RCC 7860 (cell line): ENCODE data around the gene LMNB1.
"Not testable (repeated sequence)": the region's sequence is repeated elsewhere in the genome, so short reads cannot be mapped to it uniquely, and the experiment has no call there.

Experiments
- DNase-seq: peaks from one replicate; pipeline ENCODE4 v3.0.0-alpha.2; 2015; ENCODE audit warnings: low spot score
- FAIRE-seq: peaks from 2 replicates; lab custom pipeline; 2012; peaks lifted over from hg19 to GRCh38; lab: Jason Lieb, UNC

LMNB1 gene

DNA sequence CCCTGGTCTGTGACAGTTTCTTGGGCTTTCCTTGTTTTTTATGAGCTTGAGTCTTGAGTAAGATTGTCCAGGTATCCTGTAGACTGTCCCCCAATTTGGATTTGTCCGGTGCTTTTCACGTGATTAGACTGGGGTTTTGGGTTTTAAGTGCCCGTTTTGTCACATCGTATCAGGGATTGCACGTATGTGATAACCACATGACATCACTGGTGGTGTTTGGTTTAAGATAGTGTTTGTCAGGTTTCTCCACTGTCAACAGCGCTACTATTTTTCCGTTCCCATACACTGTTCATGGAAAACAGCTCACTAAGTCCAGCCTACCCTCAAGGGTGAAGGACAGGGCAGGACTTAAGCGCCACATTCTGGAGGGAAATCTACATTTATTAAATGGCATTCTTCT is 39.7 kb downstream of the LMNB1 start:
- no peak for FAIRE-seq
- DNase-seq = no peak

DNA sequence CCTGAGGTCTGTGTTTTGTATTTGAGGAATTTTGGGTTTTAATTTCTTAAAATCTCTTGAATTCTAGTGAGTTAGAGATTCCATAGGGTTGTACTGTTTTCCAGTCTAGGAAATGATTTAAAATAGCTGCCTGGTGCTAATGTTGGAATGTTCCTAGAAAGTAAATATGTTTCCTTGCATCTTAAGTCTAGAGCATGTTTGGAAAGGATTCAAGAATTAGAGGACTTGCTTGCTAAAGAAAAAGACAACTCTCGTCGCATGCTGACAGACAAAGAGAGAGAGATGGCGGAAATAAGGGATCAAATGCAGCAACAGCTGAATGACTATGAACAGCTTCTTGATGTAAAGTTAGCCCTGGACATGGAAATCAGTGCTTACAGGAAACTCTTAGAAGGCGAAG is 41.8 kb downstream of the LMNB1 start:
- DNase-seq = no peak
- FAIRE-seq = no peak

DNA sequence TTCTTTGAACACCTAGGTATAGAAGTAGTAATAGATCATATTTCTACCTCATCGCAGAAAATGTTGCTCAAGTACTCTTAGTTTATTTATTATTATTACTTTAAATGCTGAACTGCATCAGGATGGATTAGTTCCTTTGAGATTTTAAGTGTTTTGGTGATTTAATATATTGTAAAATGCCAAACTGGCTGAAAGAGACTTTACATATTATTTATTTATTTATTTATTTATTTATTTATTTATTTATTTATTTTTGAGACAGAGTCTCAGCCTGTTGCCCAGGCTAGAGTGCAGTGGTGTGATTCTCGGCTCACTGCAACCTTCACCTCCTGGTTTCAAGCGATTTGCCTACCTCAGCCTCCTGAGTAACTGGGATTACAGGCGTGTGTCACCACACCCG is 42.3 kb downstream of the LMNB1 start:
- no peak for DNase-seq
- no peak for FAIRE-seq

DNA sequence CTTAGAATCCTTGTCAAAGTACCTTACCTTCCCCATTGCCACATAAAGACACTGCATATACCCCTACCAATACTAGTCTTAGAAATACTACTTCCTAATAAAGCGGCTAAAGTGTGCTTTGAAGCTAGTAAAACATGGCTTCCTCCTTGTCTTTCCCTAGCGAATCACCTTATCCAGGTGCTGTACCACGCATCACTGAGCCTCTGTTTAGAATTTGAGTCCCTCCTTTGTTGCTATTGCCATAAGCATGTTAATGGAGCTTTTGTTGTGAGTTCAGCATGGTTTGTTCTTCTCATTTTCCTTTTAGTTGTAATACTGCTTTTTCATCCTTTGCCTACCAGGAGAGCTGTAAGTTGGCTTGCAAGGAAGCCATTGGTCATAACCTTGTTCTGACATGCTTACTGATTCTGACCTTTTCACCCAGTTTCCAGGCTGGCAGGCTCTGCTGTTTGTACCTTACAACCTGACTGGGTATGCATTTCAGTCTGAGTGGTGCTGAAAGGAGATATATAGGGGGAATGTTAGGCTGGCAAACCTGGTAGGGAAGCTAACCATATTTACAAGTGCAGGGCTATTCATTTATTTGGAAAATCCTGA is 49.8 kb downstream of the LMNB1 start:
- DNase-seq (no peak), FAIRE-seq (no peak)

DNA sequence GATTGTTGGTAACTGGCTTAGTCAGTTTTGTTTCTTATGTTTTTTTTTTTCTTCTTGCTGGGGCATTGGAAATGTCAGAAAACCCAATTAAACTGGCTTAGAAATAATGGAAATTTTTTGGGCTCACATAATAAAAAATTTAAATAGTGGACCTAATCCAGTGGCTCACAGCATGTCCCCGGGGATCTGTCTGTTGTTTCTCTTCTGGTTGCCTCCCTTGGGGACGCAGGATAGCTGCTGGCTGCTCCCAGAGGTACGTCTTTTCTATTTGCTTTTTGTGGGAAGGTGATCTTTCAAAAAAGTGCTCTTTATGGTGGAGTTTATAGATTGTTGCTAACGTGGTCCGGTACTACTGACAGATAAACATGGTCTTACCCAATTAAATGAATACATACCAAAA is 52.2 kb downstream of the LMNB1 start:
- no peak for FAIRE-seq
- DNase-seq = no peak

DNA sequence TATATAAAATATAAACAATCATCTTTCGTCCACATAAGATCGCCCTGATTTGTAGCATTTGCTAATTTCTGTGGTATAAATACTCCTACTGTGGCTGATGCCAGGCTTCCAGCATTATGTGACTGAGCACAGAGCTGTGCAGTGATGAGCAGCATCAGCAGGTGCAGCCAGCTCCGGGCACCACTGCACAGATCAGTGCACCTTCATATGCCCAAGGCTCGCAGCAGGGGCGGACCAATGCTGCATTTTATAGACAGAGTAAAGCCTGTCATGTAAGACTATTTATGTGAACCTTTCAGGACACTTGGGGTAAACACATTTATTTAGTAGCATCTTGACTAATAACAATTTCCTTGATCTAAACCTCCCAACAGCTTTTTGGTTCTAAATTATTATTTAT is 53.1 kb downstream of the LMNB1 start:
- FAIRE-seq = no peak
- no peak for DNase-seq

DNA sequence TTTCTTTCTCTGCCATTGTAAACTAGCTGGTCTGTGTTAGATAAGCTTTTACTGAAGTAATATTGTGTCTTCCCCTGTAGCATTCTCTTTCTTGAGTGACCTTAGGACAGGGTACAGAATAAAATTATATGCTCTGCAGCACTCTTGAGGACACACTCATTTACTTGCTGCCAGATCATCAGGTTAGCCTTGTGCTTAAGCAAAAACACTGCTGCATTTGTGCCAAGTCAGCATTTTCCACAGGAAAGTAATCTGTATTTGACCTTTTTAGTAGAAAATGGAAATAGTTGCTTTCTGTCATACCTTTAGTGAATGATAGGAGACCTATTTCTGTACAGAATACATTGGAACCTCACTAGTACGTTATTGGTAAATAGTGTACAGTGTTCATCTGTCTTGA is 54.2 kb downstream of the LMNB1 start:
- DNase-seq (no peak), FAIRE-seq (no peak)

DNA sequence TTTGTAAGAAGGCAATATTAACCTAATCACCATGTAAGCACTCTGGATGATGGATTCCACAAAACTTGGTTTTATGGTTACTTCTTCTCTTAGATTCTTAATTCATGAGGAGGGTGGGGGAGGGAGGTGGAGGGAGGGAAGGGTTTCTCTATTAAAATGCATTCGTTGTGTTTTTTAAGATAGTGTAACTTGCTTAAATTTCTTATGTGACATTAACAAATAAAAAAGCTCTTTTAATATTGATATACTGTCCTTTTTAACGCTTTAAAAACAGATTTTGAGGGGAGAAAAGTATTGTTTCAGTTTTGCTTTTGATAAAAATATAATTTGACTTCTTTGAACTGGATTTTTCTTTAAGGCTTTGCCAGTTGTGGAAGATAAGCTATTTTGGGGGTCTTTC is 59.8 kb downstream of the LMNB1 start:
- DNase-seq (no peak), FAIRE-seq (no peak)

DNA sequence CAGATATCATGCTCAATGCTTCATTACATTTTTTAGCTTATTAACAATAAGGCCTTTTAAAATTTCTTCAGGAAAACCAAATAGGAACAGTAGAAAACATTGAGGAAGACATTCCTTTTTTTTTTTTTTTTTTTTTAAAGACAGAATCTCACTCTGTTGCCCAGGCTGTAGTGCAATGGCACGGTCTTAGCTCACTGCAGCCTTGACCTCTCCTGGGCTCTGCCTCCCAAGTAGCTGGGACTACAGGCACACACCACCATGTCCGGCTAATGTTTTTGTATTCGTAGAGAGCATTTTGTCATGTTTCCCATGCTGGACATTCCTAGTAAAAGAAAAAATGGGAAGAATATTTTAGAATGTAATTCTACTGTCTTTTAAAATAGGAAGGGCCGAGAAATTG is 60.3 kb downstream of the LMNB1 start:
- no peak for DNase-seq
- FAIRE-seq = no peak

DNA sequence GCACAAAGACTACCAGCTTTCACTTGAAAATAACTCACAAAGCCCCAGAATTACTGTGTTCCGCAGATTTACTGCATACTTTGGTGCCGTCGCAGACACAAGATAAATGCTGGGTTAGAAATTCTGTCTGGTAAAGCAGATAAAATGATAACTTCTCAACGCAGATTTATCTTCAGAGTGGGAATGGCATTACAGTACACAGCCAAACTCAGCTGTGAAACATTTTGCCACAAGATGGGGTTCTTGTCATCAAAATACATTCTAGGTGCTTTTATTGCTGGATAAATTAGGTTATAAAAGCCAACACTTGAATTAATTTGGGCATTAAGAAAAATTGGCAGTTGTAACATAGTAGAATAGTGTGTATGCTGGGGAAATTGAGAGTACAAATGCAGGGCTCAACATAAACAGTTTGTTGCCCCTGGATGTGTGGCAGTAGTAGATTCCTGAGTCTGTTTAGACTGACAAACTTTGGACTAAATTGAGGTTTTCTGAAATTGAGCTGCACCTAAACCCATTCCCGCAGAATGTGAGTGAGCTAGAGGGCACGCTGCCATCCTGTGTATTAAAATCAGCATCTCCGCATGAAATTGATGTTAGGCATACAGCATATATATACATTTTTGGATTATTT is 61.1 kb downstream of the LMNB1 start:
- no peak for FAIRE-seq
- DNase-seq = no peak

DNA sequence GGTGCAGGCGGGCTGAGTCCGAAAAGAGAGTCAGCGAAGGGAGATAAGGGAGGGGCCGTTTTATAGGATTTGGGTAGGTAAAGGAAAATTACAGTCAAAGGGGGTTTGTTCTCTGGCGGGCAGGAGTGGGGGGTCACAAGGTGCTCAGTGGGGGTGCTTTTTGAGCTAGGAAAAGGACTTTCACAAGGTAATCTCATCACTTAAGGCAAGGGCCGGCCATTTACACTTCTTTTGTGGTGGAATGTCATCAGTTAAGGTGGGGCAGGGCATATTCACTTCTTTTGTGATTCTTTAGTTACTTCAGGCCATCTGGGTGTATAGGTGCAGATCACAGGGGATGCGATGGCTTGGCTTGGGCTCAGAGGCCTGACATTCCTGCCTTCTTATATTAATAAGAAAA is 62.5 kb downstream of the LMNB1 start:
- DNase-seq, FAIRE-seq: not testable (repeated sequence)

DNA sequence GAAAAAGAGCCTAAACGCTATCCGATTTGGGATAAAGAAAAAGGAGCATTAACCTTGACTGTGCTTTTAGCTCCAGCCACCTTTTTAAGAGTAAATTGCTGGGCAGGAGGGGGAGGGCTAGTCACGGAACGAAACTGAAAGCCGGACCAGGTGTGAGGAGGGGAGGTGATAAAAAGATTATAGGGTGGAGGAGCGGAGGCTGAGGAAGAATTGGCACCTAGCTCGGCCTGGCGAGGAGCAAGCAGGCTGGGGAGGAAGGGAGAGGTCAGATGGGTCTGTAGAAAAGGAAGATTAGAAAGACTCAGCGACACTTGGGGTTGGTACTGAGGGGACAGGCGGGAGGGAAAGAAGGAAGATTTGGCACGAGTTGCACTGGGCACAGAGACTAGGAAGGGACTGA is 66.4 kb downstream of the LMNB1 start:
- not testable (repeated sequence) for DNase-seq, FAIRE-seq

DNA sequence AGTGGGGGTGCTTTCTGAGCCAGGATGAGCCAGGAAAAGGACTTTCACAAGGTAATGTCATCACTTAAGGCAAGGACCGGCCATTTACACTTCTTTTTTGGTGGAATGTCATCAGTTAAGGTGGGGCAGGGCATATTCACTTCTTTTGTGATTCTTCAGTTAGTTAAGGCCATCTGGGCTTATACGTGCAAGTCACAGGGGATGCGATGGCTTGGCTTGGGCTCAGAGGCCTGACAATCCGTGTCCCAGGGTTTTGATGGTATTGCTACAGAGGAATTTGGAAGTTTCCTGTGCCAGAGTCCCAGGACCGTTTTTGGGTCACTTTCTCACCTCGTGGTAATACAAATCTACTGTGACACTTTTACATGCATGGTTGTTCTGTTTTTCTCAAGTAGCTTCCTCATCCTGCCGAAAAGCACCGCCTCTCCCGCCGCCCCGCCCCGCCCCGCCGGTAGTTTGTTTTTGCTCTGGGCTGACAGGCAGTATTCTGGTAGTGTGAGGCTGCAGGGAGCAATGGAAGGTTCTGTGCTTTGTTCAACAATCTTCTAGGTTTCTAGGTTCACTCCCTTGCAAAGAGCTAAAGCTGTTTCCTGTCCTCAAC is 68.6 kb downstream of the LMNB1 start:
- FAIRE-seq, DNase-seq: not testable (repeated sequence)

DNA sequence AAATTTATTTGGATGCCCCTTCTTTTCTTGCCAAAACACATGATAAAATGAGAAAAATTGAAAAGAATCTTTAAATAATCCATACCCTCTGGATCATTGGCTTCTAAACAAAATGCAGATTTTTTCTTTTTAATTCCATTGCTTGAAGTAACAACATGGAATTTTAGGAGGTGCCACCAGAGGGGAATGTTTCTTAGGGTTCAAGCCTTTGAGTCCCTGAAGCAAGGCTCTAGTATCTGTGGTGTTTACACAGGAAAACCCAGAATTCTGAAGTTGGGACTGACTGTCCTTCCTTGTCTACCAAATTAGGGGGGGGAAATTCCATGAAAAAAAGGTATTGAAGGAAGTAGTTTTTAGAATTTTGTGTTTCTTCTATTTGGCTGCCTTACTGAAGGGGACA is 69.4 kb downstream of the LMNB1 start:
- DNase-seq = no peak

DNA sequence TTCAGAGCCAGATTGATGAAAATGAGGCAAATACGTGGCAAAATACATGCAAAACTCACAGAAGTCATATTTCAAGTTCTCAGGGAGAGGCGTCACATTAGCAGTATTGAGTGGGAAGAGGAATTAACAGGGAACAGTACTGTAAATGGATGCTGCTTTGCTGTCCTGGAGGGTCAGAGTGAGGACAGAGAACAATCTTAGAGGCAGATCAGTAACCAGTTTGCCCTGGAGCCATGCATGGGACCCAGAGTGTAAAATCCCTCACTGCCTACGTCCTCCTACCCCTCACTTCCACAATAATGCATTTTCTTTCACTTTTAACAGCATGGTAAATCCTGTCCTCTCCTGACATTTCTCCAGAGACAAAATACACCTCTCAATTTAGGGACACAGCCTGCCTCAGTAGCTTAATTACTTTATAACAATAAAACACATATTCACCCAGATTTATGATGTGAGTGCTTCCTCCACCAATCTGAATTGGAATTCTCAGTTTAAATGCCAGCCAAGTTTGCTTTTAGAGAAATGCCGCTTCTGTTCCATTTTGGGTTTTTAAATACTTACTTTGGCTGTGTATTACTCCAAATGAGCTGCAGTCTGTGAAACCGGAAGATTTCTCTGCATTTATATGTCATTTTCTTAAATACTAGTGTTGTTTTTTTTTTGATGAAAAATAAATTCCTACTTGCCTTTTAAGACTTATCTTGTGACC is 70.0 kb downstream of the LMNB1 start:
- no peak for DNase-seq
- no peak for FAIRE-seq

More for the DNA sequence above, 69.4 kb downstream of the LMNB1 start:
- FAIRE-seq = no peak

DNA sequence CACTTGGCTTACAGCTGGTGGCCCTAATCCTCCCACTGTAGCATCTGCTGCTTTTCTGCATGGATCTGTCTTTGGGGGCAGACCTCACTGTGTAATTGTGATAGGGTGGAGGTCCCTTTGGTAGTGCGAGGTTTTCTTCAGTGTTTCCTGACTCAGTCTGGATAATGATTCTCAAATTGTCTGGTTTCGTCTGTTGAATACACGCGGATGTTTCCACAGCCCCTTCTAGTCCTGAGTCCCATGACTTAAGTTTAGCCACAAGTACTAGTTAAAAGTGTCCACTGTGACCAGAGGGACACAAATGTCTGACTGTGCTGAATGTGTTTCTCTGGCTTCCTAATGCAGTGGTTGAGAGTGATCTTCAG is 70.5 kb downstream of the LMNB1 start:
- FAIRE-seq (no peak), DNase-seq (no peak)

DNA sequence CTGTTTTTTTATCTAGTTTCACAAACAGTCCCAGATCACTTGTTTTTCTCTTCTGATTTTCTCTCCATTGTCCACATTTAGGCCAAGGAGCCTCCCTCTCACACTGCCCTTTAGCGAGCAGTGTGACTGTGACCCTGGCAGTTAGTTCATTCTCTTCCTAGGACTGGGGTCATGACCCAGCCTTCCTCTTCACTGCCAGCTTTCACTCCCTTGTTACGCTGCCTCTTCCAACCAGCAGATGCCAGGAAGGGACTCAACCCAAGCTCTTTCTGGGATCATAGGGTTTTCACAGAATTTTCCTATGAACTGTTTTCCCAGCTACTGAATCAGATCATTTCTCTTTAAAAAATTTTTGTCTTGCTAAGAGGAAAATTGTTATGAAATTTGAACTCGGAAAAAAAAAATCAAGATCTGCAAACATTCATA is 70.9 kb downstream of the LMNB1 start:
- FAIRE-seq (no peak), DNase-seq (no peak)

DNA sequence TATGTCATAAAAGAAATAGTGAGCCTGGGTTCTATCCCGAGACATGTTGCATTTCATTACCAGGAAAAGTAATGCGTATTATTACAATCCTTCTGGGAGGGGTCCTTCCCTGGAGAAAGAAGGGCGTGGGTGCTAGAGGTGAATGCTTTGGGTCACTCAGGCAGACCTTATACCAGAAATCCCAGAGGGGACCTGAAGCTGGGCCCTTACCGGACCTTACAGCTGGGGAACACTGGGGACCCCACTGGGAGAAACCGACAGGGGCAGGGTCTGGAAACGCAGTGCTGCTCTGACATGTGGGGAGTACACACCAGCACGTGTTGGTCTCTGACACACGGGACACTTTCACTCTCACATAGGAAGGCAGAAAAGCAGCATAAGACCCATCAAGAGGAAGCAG is 71.3 kb downstream of the LMNB1 start:
- DNase-seq (no peak), FAIRE-seq (no peak)

DNA sequence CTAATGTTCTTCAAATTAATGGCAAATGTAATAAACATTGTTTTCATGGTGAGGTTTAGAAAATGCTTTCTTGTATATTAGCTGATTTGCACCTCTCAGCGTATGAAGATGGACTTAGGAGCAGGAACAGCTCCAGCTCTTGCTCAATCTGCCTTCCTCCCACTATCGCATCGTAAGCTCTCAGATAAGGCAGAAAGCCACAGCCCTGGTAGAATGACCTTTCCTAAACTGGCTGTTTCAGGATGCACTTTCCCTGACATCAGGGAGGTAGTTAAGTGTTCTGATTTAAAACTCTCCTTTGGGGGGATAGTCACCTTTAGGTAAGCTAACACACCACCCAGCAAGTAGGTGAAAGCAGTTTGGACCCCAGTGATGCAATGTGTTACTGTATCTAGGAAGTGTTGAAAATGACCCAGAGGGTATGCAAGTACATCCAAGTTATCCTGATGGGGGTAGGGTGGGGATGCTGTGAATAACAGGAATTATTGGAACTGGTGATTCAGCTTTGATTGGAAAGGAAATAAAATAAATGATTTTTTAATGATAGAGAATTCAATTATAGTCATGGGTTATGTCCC is 72.3 kb downstream of the LMNB1 start:
- no peak for DNase-seq
- no peak for FAIRE-seq

DNA sequence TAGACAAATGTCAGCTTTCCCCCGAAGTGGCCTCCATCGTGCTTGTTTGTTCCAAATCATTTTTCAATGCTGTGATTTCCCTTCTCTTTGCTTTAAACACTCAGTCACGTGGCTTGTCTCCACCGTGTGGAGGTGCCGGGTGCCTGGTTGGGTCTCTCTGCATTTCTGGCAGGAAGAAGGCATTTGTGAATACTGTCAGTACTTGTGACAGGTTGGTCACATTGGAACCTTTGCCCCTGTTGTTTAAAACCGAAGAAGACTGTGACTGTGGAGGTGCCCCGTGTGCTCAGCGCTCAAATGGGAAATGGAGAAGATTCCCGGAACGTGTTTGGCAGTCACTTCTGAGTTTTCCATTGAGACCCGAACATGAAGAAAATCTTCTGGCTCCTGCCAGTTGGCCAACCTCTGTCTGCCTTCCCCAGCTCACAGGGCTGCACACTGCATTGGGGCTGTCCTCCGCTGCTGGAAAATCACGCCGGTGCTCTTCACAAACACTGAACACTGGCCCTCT is 74.6 kb downstream of the LMNB1 start:
- FAIRE-seq (no peak), DNase-seq (no peak)

DNA sequence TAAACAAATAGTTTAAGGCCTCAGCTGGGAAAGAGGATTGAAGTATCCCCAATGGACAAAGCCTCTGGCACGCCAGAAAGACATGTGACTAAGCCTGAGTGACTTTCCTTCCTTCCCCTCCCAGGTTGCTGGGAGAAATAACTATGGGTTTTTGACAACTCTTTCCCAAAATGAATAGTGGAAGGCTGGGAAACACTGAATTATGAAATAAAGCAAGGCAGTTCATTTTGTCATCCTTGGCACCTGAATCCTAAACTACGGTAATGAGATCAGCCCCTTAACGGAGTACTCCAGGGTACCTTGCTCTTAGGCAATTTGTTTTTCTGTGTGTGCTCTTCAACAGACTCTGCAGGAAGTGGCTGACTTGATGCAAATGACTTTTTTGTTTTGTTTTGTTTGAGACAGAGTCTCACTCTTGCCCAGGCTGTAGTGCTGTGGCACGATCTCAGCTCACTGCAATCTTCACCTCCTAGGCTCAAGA is 75.2 kb downstream of the LMNB1 start:
- FAIRE-seq (no peak), DNase-seq (no peak)
